Upper lobe of left lung (tissue), 6 donors: ENCODE data around the gene KNOP1. TPM values are rescaled to one million over a fixed set of nuclear protein-coding genes. Genes with fewer than 3 reads are reported as not detected.
"Not testable (repeated sequence)": the region's sequence is repeated elsewhere in the genome, so short reads cannot be mapped to it uniquely, and the experiment has no call there.

Experiments
- ATAC-seq, 2 donors: fragments of 200-7000 bp; cut with Tn5 transposase; one replicate each; pipeline ENCODE4 v1.9.1; 2022; ENCODE audit warnings: mild to moderate bottlenecking in 2 of 2, moderate library complexity in 2 of 2; ENCODE audit not compliant: low FRiP score in 2 of 2
- DNase-seq, 2 donors: peaks; one replicate each; pipeline ENCODE4 v3.0.0-alpha.2; 2019 to 2020
- H3K27ac ChIP-seq, 4 donors: fragments of 200-600 bp; sonication (generic); one replicate each; pipeline ENCODE4 v1.5.1; 2016 to 2019
- H3K27me3 ChIP-seq, 4 donors: fragments of 200-600 bp; sonication (generic); one replicate each; pipeline ENCODE4 v1.5.1; 2017 to 2019
- H3K36me3 ChIP-seq, 4 donors: fragments of 200-600 bp; sonication (generic); one replicate each; pipeline ENCODE4 v1.5.1; 2016 to 2019
- H3K4me1 ChIP-seq, 4 donors: fragments of 200-600 bp; sonication (generic); one replicate each; pipeline ENCODE4 v1.5.1; 2018 to 2019
- H3K4me3 ChIP-seq, 4 donors: fragments of 200-600 bp; sonication (generic); one replicate each; pipeline ENCODE4 v1.5.1; 2017 to 2019; ENCODE audit warnings: mild to moderate bottlenecking in 2 of 4, moderate library complexity in 1 of 4
- H3K9me3 ChIP-seq, 4 donors: fragments of 200-600 bp; sonication (generic); one replicate each; pipeline ENCODE4 v1.5.1; 2018 to 2019
- CTCF ChIP-seq, 6 experiments: fragments of 450-650 bp in 4 of 6; fragments of 200-600 bp in 2 of 6; sonication (generic) in 2 of 6; IDR thresholded peaks; one replicate each; pipeline ENCODE4 v1.5.1; 2016 to 2019; ENCODE audit warnings: antibody characterized with exemption in 6 of 6
- EP300 ChIP-seq, 4 donors: sonication (generic); formaldehyde crosslinking; IDR thresholded peaks; one replicate each; pipeline ENCODE4 v1.5.1; 2017; ENCODE audit warnings: antibody characterized with exemption in 4 of 4, control low read depth in 2 of 4
- POLR2A ChIP-seq, 4 donors: fragments of 450-650 bp; IDR thresholded peaks; one replicate each; pipeline ENCODE4 v1.5.1; 2016 to 2017; ENCODE audit warnings: antibody characterized with exemption in 4 of 4, mild to moderate bottlenecking in 2 of 4
- POLR2AphosphoS5 ChIP-seq, 2 donors: sonication (generic); formaldehyde crosslinking; IDR thresholded peaks; one replicate each; pipeline ENCODE4 v1.5.1; 2017; ENCODE audit warnings: antibody characterized with exemption in 2 of 2
- WGBS, 2 donors: methylation state at CpG; one replicate each; pipeline ENCODE4 v1.1.5; 2017 to 2018; 5-methylcytosine and 5-hydroxymethylcytosine counted together
- total RNA-seq, 6 donors: library from RNA; depleted of rRNA in 4 of 6; stranded (reverse); fragments of >200 nt in 4 of 6; gene quantifications; one replicate each; pipeline versions ENCODE4 v1.1.0 to v1.2.1, GENCODE V29; 2016 to 2021
- donor health status: DM: no; HTN: no; CAD: no; lungs with moderate emphysema.
- donor health status: DM: no; HTN: yes; CAD: no; lungs with severe emphysema.

The KNOP1 gene
- total RNA-seq, 6 donors from 2014 or later = 4.4 to 23.3 (median 12.1) TPM

- TF ChIP-seq POLR2A (IDR thresholded peaks at IDR 0.05) (no peak), POLR2AphosphoS5 (IDR thresholded peaks at IDR 0.05) (no peak), EP300 (IDR thresholded peaks at IDR 0.05) (no peak), CTCF (IDR thresholded peaks at IDR 0.05) (no peak)
- ATAC-seq = no peak
- H3K27me3 ChIP-seq = no peaks in the 10 kb centered on the region
These were observed 32.9 kb downstream of the KNOP1 start for GRCh38 chr16:19685176-19685575.

GRCh38 chr16:19683453-19684236 is 34.4 kb downstream of the KNOP1 start:
- no peaks in the 10 kb centered on the region for H3K27me3 ChIP-seq
- ATAC-seq = no peak
- WGBS, 2 donors = 92 to 95% methylated on average over 6 of the region's 6 CpGs
- no peaks in the 10 kb centered on the region for H3K9me3 ChIP-seq
- DNase-seq = no peak
- no peak overlapping the region for H3K4me3 ChIP-seq
- H3K27ac ChIP-seq = no peak overlapping the region
- no peak for TF ChIP-seq CTCF (IDR thresholded peaks at IDR 0.05)
- no peak for TF ChIP-seq EP300 (IDR thresholded peaks at IDR 0.05)
- TF ChIP-seq POLR2A (IDR thresholded peaks at IDR 0.05) = no peak
- no peak for TF ChIP-seq POLR2AphosphoS5 (IDR thresholded peaks at IDR 0.05)
- H3K36me3 ChIP-seq = peaks cover 0 to 69% (median 46%) of the 10 kb centered on the region in 4 donors
- peaks cover 0 to 4% (median 0%) of the 10 kb centered on the region in 4 donors for H3K4me1 ChIP-seq

More at GRCh38 chr16:19685176-19685575, 32.9 kb downstream of the KNOP1 start:
- Histone ChIP-seq H3K27ac (no peak overlapping the region), H3K4me1 (peaks cover 4 to 13% (median 5%) of the 10 kb centered on the region in 4 donors), H3K4me3 (no peak overlapping the region), H3K36me3 (peaks cover 0 to 65% (median 43%) of the 10 kb centered on the region in 4 donors), H3K9me3 (no peaks in the 10 kb centered on the region)
- 99% methylated on average over 4 of the region's 4 CpGs for WGBS, 2 donors
- no peak for DNase-seq

GRCh38 chr16:19681637-19682036 is 36.4 kb downstream of the KNOP1 start:
- Histone ChIP-seq H3K27ac (no peak overlapping the region), H3K4me3 (no peak overlapping the region), H3K27me3 (no peaks in the 10 kb centered on the region), H3K9me3 (no peaks in the 10 kb centered on the region), H3K36me3 (peaks cover 0 to 66% (median 34%) of the 10 kb centered on the region in 4 donors), H3K4me1 (no peaks in the 10 kb centered on the region)
- ATAC-seq = no peak
- TF ChIP-seq POLR2A (IDR thresholded peaks at IDR 0.05) (no peak), CTCF (IDR thresholded peaks at IDR 0.05) (no peak), POLR2AphosphoS5 (IDR thresholded peaks at IDR 0.05) (no peak), EP300 (IDR thresholded peaks at IDR 0.05) (no peak)
- 85 to 92% methylated on average over 12 of the region's 12 CpGs for WGBS, 2 donors
- no peak for DNase-seq

GRCh38 chr16:19680881-19681340 is 37.1 kb downstream of the KNOP1 start:
- H3K36me3 ChIP-seq = peaks cover 0 to 64% (median 32%) of the 10 kb centered on the region in 4 donors
- no peaks in the 10 kb centered on the region for H3K4me1 ChIP-seq
- no peaks in the 10 kb centered on the region for H3K9me3 ChIP-seq
- no peak for TF ChIP-seq POLR2AphosphoS5 (IDR thresholded peaks at IDR 0.05)
- no peak for TF ChIP-seq CTCF (IDR thresholded peaks at IDR 0.05)
- no peak for TF ChIP-seq EP300 (IDR thresholded peaks at IDR 0.05)
- no peak for TF ChIP-seq POLR2A (IDR thresholded peaks at IDR 0.05)
- DNase-seq (no peak), ATAC-seq (peak in 1 of 2 donors; percentile 42)
- H3K4me3 ChIP-seq = no peak overlapping the region
- no peaks in the 10 kb centered on the region for H3K27me3 ChIP-seq
- H3K27ac ChIP-seq = no peak overlapping the region
- WGBS, 2 donors = 81 to 84% methylated on average over 4 to 6 of the region's 6 CpGs

GRCh38 chr16:19679281-19679680 is 38.7 kb downstream of the KNOP1 start:
- not testable (repeated sequence) for H3K27ac ChIP-seq, H3K4me3 ChIP-seq, ATAC-seq, DNase-seq, H3K9me3 ChIP-seq, H3K4me1 ChIP-seq, H3K27me3 ChIP-seq
- peaks cover 0 to 57% (median 28%) of the 10 kb centered on the region in 4 donors for H3K36me3 ChIP-seq
- WGBS, 2 donors = 92 to 96% methylated on average over 6 of the region's 6 CpGs
